ENCODE measurements around the gene COL6A5. TPM values are rescaled to one million over a fixed set of nuclear protein-coding genes. Genes with fewer than 3 reads are reported as not detected.

The COL6A5 gene
- total and polyA plus RNA-seq, 10 donors, result 0.07 to 0.15 TPM; not detected in 8

DNA sequence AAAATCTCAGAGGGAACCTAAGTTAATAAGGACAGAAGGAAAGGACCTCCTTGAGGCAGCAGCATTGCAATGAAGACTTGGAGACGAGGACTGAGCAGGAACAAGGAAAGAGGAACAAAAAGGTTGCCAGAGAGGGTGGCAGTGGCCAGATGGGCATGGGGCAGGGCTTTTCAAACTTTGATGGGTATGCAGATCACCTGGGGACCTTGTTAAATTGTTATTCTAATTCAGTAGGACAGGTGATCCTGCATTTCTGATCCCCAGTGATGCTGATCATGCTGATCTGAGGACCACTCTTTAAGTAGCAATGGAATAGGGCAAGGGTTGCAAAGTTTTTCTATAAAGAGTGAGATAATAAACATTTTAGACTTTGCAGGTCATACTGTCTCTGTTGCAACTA, 182.6 kb downstream of the COL6A5 start:
- Histone ChIP-seq H3K9me3 (no peaks in the 10 kb centered on the region), H3K4me3 (no peak overlapping the region), H3K27me3 (replicated peaks in 1 of 7) (peaks cover 0 to 10% (median 0%) of the 10 kb centered on the region in 7 donors), H3K36me3 (no peaks in the 10 kb centered on the region), H3K4me1 (no peaks in the 10 kb centered on the region), H3K27ac (no peak overlapping the region)
- 42 to 65% (median 57%) methylated on average over 1 of the region's 1 CpG for WGBS, 5 donors
- TF ChIP-seq POLR2AphosphoS5 (IDR thresholded peaks at IDR 0.05), result no peak
- TF ChIP-seq, protein P1, sequence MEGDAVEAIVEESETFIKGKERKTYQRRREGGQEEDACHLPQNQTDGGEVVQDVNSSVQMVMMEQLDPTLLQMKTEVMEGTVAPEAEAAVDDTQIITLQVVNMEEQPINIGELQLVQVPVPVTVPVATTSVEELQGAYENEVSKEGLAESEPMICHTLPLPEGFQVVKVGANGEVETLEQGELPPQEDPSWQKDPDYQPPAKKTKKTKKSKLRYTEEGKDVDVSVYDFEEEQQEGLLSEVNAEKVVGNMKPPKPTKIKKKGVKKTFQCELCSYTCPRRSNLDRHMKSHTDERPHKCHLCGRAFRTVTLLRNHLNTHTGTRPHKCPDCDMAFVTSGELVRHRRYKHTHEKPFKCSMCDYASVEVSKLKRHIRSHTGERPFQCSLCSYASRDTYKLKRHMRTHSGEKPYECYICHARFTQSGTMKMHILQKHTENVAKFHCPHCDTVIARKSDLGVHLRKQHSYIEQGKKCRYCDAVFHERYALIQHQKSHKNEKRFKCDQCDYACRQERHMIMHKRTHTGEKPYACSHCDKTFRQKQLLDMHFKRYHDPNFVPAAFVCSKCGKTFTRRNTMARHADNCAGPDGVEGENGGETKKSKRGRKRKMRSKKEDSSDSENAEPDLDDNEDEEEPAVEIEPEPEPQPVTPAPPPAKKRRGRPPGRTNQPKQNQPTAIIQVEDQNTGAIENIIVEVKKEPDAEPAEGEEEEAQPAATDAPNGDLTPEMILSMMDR (IDR thresholded peaks at IDR 0.05 in 8 of 11, conservative IDR thresholded peaks at IDR 0.05 in 3 of 11), result no peak
- no peak for DNase-seq
- intact Hi-C loops (cut with DNase I; ENCODE audit: low total_unique reads), result no loop called here

DNA sequence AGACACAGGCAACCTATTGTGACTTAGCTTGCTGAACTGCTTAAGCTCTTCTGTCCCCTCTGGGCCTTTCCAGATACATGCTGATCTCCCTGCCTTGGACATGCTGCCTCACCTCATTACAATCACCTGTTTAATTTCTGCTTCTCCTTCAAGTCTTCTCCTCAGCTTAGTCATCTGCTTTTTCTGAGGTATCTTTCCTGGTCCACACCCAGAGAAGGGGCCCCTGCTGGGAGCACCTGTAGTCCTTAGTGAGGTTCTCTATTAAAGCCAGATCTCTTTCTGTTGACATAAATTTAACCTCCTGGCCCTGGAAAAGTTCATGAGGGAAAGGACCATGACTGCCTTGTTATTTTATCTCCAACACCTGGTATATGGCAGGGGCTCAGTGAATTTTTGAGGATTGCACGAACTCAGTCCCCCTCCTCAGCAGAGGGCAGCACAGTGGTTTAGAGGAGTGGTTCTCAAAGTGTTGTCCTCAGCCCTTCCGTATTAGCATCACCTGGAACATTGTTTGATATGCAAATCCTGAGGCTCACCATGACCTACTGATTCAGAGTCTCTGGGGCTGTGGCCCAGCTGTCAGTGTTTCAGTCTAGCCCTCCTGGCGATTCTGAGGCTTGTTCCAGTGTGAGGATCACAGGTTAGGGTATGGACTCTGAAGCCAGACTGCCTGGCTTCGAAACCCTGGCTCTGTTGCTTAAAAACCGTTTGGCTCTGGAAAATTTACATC, 184.2 kb downstream of the COL6A5 start:
- H3K27me3 ChIP-seq (replicated peaks in 1 of 7), result peaks cover 0 to under 1% (median 0%) of the 10 kb centered on the region in 7 donors
- intact Hi-C loops (cut with DNase I; ENCODE audit: low total_unique reads), result no loop called here
- H3K36me3 ChIP-seq, result no peaks in the 10 kb centered on the region

DNA sequence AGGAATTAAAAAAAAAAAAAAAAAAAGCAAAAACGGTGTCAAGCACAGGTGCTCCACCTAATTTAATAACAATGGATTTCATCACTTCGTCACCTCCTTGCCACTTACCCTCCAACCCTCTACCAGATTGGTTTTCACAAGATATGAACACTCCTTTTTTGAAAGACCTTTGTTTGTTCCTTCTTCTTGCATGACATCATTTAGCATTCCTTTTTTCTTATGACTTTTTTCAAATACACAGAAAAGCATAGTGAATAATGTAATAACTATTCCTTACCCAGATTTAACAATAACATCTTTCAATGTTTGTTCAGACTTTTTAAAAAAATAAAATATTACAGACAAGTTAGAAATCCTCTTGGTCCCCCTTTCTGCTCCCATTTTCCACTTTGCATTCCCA, 187.8 kb downstream of the COL6A5 start:
- Histone ChIP-seq H3K4me3 (no peak overlapping the region), H3K9me3 (no peaks in the 10 kb centered on the region), H3K27ac (no peak overlapping the region), H3K36me3 (no peaks in the 10 kb centered on the region), H3K4me1 (no peaks in the 10 kb centered on the region), H3K27me3 (replicated peaks in 1 of 7) (no peaks in the 10 kb centered on the region)
- intact Hi-C loops (cut with DNase I; ENCODE audit: low total_unique reads), result no loop called here
- no peak for DNase-seq
- TF ChIP-seq POLR2A (IDR thresholded peaks at IDR 0.05) (no peak), POLR2AphosphoS5 (IDR thresholded peaks at IDR 0.05) (no peak)
- TF ChIP-seq, protein P1 (IDR thresholded peaks at IDR 0.05 in 8 of 11, conservative IDR thresholded peaks at IDR 0.05 in 3 of 11), result no peak
- 69 to 83% (median 78%) methylated on average over 2 of the region's 2 CpGs for WGBS, 5 donors

More for the DNA sequence above, 184.2 kb downstream of the COL6A5 start:
- WGBS, 5 donors, result 60 to 68% (median 61%) methylated on average over 5 of the region's 5 CpGs
- no peak overlapping the region for H3K4me3 ChIP-seq
- H3K4me1 ChIP-seq, result no peaks in the 10 kb centered on the region
- no peak for DNase-seq
- H3K9me3 ChIP-seq, result no peaks in the 10 kb centered on the region
- TF ChIP-seq POLR2AphosphoS5 (IDR thresholded peaks at IDR 0.05) (no peak), POLR2A (IDR thresholded peaks at IDR 0.05) (no peak)
- no peak overlapping the region for H3K27ac ChIP-seq

Other genes with a start within 250 kb of the COL6A5 start
- gene COL6A6, start 171.5 kb downstream of the COL6A5 start, total RNA-seq, result 1 to 10 TPM in 4 of 7 donors, under 1 TPM in 3; 0.26 to 6.5 (median 1.9) TPM
- gene COL6A6, start 171.5 kb downstream of the COL6A5 start, polyA plus RNA-seq, result under 1 TPM in 2 of 3 donors, not detected in 1; 0.24 to 0.26 TPM

Data from spleen (tissue), 11 donors.